Measurements from ENCODE around the gene DALRD3. TPM values are rescaled to one million over a fixed set of nuclear protein-coding genes. Genes with fewer than 3 reads are reported as not detected.

DALRD3 gene
- total and polyA plus RNA-seq, 9 donors: 21.1 to 74.9 (median 27.5) TPM

DNA sequence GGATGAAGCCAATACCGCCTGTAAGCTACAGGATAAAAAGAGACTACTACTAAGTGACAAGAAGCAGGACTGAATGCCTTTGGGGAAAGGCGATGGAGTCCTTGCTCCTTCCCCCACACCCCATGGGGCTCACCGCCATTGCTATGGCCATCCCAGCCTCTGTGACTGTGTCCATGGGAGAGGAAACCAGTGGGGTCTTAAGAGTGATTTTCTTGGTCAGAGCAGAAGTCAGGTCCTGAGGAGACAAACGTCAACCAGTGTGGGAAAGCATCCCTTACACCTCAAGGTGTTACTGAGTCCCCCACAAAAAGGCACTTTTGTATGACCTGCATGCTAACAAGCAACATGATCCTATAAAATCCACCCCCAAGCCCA lies 9.9 kb upstream of the DALRD3 start:
- peak in 1 of 5 donors; percentile 31 for DNase-seq
- Histone ChIP-seq H3K27ac (peak overlapping the region; percentile 89 to 91), H3K36me3 (no peaks in the 10 kb centered on the region), H3K4me3 (no peak overlapping the region), H3K9me3 (no peaks in the 10 kb centered on the region), H3K4me1 (ENCODE audit: insufficient read depth) (peaks cover 3% of the 10 kb centered on the region), H3K27me3 (no peaks in the 10 kb centered on the region)
- 71 to 72% (median 71%) methylated on average over 4 of the region's 4 CpGs for WGBS, 3 donors
- TF ChIP-seq POLR2A (IDR thresholded peaks at IDR 0.05) (no peak), EP300 (IDR thresholded peaks at IDR 0.05) (no peak)
- TF ChIP-seq, protein P1, sequence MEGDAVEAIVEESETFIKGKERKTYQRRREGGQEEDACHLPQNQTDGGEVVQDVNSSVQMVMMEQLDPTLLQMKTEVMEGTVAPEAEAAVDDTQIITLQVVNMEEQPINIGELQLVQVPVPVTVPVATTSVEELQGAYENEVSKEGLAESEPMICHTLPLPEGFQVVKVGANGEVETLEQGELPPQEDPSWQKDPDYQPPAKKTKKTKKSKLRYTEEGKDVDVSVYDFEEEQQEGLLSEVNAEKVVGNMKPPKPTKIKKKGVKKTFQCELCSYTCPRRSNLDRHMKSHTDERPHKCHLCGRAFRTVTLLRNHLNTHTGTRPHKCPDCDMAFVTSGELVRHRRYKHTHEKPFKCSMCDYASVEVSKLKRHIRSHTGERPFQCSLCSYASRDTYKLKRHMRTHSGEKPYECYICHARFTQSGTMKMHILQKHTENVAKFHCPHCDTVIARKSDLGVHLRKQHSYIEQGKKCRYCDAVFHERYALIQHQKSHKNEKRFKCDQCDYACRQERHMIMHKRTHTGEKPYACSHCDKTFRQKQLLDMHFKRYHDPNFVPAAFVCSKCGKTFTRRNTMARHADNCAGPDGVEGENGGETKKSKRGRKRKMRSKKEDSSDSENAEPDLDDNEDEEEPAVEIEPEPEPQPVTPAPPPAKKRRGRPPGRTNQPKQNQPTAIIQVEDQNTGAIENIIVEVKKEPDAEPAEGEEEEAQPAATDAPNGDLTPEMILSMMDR (IDR thresholded peaks at IDR 0.05): no peak
- intact Hi-C loops (cut with DNase I): loop anchor here in 1 of 4 donors (10.0 kb wide), 1 partner anchor 113 kb away; the partner anchor contains the start of gene ARIH2

DNA sequence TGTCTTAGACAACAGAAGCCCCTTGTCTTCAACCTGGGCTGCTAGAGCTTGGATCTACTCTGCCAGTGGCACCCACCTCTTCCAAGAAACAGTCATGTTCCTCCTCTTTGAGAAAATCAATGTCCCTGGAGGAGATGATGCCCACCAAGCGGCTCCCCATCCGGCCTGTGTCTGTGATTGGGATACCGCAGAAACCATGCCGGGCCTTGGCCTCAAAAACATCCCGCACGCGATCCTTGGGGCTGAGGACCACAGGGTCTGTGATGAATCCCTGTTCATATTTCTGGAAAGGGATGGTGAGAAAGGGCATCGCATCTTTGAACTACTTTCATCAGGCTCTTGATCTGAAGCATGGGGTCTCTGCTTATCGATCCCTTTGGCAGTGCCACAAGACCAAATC lies 9.3 kb upstream of the DALRD3 start:
- 91 to 96% (median 92%) methylated on average over 9 of the region's 9 CpGs for WGBS, 3 donors
- peak overlapping the region in 1 of 2 donors; percentile 89 for H3K27ac ChIP-seq
- no peaks in the 10 kb centered on the region for H3K36me3 ChIP-seq
- H3K9me3 ChIP-seq: no peaks in the 10 kb centered on the region
- intact Hi-C loops (cut with DNase I): loop anchor here in 1 of 4 donors (10.0 kb wide), 1 partner anchor 113 kb away; the partner anchor contains the start of gene ARIH2
- H3K27me3 ChIP-seq: no peaks in the 10 kb centered on the region
- peak in 1 of 5 donors; percentile 23 for DNase-seq
- TF ChIP-seq POLR2A (IDR thresholded peaks at IDR 0.05): no peak
- TF ChIP-seq EP300 (IDR thresholded peaks at IDR 0.05): no peak
- TF ChIP-seq, protein P1 (IDR thresholded peaks at IDR 0.05): no peak
- peaks cover 8% of the 10 kb centered on the region for H3K4me1 ChIP-seq (ENCODE audit: insufficient read depth)
- no peak overlapping the region for H3K4me3 ChIP-seq

DNA sequence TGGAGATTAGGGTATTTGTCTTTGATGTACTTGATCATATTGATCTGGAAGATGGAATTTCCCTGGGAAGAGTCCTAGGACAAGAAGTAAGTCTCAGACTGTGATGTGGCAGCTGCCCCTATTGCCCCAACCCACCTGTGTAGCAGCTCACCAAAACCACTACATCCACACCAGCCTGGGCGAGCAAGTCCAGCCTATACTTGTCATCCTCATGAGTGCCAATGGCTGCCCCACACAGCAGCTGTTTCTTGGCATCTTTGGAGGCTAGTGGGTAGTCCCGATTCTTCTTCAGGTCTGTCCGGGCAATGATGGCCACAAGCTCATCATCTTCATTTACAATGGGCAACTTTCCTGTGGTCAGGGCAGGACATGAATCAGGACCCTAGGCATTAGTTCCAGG lies 8.2 kb upstream of the DALRD3 start:
- H3K4me1 ChIP-seq (ENCODE audit: insufficient read depth): peaks cover 9% of the 10 kb centered on the region
- H3K4me3 ChIP-seq: no peak overlapping the region
- DNase-seq: peak in 1 of 5 donors; percentile 26
- WGBS, 3 donors: 86 to 91% (median 89%) methylated on average over 3 of the region's 3 CpGs
- no peaks in the 10 kb centered on the region for H3K27me3 ChIP-seq
- H3K27ac ChIP-seq: no peak overlapping the region
- H3K9me3 ChIP-seq: no peaks in the 10 kb centered on the region
- no peaks in the 10 kb centered on the region for H3K36me3 ChIP-seq
- intact Hi-C loops (cut with DNase I): loop anchor here in 1 of 4 donors (10.0 kb wide), 1 partner anchor 112 kb away; the partner anchor contains the start of gene ARIH2
- TF ChIP-seq EP300 (IDR thresholded peaks at IDR 0.05) (no peak), POLR2A (IDR thresholded peaks at IDR 0.05) (no peak)
- TF ChIP-seq, protein P1 (IDR thresholded peaks at IDR 0.05): no peak

DNA sequence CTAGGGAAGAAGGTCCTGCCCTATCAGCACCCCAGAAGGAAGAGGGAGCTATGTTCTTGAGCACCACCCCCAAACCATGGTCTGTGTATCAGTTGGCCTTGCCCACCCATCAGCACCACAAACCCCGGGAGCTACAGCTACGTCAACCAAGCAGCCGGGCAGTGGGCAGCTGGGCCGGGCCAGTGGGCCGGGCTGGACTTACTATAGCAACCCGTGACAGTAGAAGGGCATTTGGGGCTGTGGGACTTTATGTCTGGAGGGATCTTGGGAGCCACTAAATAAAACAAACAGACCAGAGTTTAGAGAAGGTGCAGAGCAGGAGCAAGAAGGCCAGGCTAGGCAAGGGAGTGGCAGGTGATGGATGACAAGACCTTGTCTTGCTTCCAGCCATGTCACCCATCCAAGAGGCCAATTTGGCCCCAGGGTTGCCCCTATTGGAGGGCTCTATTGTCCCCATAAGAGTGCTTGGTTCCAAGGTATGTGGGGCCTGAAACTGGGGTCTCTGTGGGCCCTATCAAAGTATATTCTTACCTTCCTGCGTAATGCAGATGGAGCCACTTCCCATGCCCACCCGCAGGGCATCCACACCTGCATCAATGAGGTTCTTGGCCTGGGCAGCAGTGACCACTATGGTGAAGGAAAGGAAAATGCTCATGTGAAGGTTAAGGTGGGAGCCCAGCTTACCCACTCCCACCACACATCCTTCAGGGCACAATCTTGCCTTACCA lies 7.6 kb upstream of the DALRD3 start:
- intact Hi-C loops (cut with DNase I): loop anchor here in 1 of 4 donors (10.0 kb wide), 1 partner anchor 111 kb away; the partner anchor contains the start of gene ARIH2
- H3K27ac ChIP-seq: no peak overlapping the region
- DNase-seq: peak in 1 of 5 donors; percentile 28
- TF ChIP-seq, protein P1 (IDR thresholded peaks at IDR 0.05): no peak
- TF ChIP-seq EP300 (IDR thresholded peaks at IDR 0.05) (no peak), POLR2A (IDR thresholded peaks at IDR 0.05) (no peak)
- H3K9me3 ChIP-seq: no peaks in the 10 kb centered on the region
- WGBS, 3 donors: 69 to 75% (median 72%) methylated on average over 8 of the region's 8 CpGs
- peaks cover 9% of the 10 kb centered on the region for H3K4me1 ChIP-seq (ENCODE audit: insufficient read depth)
- H3K27me3 ChIP-seq: no peaks in the 10 kb centered on the region
- no peak overlapping the region for H3K4me3 ChIP-seq
- H3K36me3 ChIP-seq: no peaks in the 10 kb centered on the region

Data from ovary (tissue), 9 donors.